Neutrophil (primary cell): ENCODE measurements around the gene RHEBL1.

ENCODE experiments used
- H3K27ac ChIP-seq: fragments of 200-600 bp; sonication (generic); 2 replicates; pipeline ENCODE4 v1.5.1; 2016; ENCODE audit warnings: mild to moderate bottlenecking, moderate library complexity
- H3K27me3 ChIP-seq: fragments of 200-600 bp; sonication (generic); 2 replicates; pipeline ENCODE4 v1.6.0; 2016; ENCODE audit warnings: mild to moderate bottlenecking
- H3K36me3 ChIP-seq: fragments of 200-600 bp; sonication (generic); 2 replicates; pipeline ENCODE4 v1.5.1; 2017
- H3K4me1 ChIP-seq, 2 experiments: fragments of 200-600 bp in 1 of 2; sonication (generic) in 1 of 2; 1 replicate in 1 of 2; 2 replicates in 1 of 2; pipeline versions ENCODE4 v1.5.1 to v1.6.1; 2013 to 2016; ENCODE audit warnings: low read depth in 1 of 2, low read length in 1 of 2, mild to moderate bottlenecking in 1 of 2, moderate library complexity in 1 of 2; ENCODE audit not compliant: control insufficient read depth in 1 of 2, insufficient read depth in 1 of 2
- H3K4me3 ChIP-seq, 2 experiments: fragments of 200-600 bp in 1 of 2; sonication (generic) in 1 of 2; 1 replicate in 1 of 2; 2 replicates in 1 of 2; pipeline ENCODE4 v1.5.1; 2013 to 2016; ENCODE audit warnings: low read depth in 1 of 2, low read length in 1 of 2, mild to moderate bottlenecking in 1 of 2, moderate library complexity in 1 of 2
- H3K9me3 ChIP-seq: fragments of 200-600 bp; sonication (generic); 2 replicates; pipeline ENCODE4 v1.5.1; 2016
- TF ChIP-seq, protein P1 (sequence below): fragments of 200-600 bp; sonication (generic); IDR thresholded peaks from 2 replicates; pipeline ENCODE4 v1.5.1; 2016; ENCODE audit warnings: antibody characterized with exemption

The RHEBL1 gene

DNA sequence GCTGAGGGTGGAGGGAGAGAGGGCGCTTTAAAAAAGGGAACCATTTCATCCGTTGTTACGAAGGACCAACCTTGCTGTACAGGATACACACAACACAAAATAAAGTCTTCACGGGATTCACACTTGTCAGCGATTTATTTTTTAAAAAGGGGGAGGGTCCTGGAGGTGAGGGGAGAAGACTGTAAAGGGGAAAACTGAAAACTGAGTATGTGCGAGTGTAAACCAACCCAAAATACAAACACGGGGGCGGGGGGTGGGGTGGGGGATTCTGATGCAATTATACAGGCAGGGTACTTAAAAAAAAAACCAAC lies 50.7 kb downstream of the RHEBL1 start:
- Histone ChIP-seq H3K36me3 (peaks cover 41% of the 10 kb centered on the region), H3K27me3 (no peaks in the 10 kb centered on the region), H3K4me3 (peak overlapping the region; percentile 69 to 73), H3K9me3 (no peaks in the 10 kb centered on the region), H3K4me1 (peaks cover 24 to 28% of the 10 kb centered on the region in 2 experiments), H3K27ac (peak overlapping the region; percentile 91)
- TF ChIP-seq, protein P1, sequence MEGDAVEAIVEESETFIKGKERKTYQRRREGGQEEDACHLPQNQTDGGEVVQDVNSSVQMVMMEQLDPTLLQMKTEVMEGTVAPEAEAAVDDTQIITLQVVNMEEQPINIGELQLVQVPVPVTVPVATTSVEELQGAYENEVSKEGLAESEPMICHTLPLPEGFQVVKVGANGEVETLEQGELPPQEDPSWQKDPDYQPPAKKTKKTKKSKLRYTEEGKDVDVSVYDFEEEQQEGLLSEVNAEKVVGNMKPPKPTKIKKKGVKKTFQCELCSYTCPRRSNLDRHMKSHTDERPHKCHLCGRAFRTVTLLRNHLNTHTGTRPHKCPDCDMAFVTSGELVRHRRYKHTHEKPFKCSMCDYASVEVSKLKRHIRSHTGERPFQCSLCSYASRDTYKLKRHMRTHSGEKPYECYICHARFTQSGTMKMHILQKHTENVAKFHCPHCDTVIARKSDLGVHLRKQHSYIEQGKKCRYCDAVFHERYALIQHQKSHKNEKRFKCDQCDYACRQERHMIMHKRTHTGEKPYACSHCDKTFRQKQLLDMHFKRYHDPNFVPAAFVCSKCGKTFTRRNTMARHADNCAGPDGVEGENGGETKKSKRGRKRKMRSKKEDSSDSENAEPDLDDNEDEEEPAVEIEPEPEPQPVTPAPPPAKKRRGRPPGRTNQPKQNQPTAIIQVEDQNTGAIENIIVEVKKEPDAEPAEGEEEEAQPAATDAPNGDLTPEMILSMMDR, result no peak

DNA sequence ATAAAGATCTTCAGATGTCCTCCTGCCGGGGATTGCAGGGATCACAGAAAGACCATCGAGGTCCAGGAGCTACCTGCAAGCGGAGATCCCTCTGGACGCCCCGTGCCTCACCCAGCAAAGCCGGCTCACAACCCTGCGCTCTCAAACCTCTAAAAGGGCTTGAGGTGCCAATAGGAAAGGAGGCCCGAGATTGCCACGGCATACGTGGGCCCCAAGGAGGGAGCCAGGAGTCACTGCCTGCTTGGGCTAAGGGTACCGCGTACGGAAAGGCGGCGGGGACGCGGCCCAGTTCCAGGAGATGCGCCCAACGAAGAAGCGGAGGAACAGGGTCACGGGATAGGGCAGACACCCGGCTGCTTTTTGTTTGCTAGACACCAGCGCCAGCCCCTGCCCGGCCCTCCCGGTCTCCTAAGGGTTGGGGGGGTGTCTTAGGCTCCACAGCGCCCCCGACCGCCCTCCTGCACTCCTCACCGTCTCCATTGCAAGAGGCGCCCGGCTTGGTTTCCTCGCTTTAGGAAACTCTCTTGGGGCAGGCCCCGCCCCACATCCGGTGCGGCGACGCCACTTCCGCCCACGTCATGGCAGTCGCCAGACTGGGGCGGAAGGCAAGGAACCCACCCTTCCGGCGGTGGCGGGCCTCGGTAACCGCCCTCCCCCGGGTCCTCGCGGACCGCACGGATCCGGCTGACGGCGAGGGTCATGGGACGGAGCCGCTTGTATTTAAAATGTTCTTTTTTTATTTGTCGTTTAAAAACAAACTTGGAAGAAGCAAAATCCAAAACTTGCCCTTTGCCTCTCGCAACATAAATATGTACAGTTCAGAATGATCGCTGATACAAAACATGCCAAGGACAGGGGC lies 51.3 kb downstream of the RHEBL1 start, which contains the start of gene PRKAG1:
TSS of gene PRKAG1 (minus strand) at position 516 of the 859 bp plus-strand sequence. CDS start at position 480, 36 bp downstream.
- H3K4me3 ChIP-seq, result peak within 1 kb of the TSS; percentile 69 to 73
- no peaks in the 10 kb centered on the region for H3K9me3 ChIP-seq
- peaks cover 24 to 28% of the 10 kb centered on the region in 2 experiments for H3K4me1 ChIP-seq
- TF ChIP-seq, protein P1, result peak; percentile 73
- H3K36me3 ChIP-seq, result peaks cover 35% of the 10 kb centered on the region
- H3K27ac ChIP-seq, result peak within 1 kb of the TSS; percentile 91
- H3K27me3 ChIP-seq, result no peaks in the 10 kb centered on the region

DNA sequence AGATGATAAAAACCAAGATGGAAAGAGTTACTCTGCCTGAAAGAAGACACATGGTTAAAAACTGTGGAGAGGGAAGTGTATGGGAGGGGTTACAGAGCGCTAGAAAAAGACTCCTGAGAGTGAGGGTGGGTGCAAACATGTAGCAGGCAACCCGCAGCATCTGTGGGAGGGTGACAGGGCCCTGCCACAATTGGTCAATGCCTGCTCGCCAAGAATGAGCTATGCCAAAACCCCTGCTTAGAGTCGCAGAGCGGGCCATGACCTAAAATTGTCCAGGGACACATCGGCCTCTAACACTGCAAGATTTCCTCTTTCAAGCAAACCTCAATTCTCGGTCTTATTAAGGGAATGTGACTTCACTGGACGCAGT lies 51.9 kb downstream of the RHEBL1 start:
- TF ChIP-seq, protein P1, result no peak
- H3K4me3 ChIP-seq, result peak overlapping the region; percentile 69 to 73
- peaks cover 24 to 28% of the 10 kb centered on the region in 2 experiments for H3K4me1 ChIP-seq
- H3K9me3 ChIP-seq, result no peaks in the 10 kb centered on the region
- peaks cover 30% of the 10 kb centered on the region for H3K36me3 ChIP-seq
- no peaks in the 10 kb centered on the region for H3K27me3 ChIP-seq
- H3K27ac ChIP-seq, result peak overlapping the region; percentile 91

DNA sequence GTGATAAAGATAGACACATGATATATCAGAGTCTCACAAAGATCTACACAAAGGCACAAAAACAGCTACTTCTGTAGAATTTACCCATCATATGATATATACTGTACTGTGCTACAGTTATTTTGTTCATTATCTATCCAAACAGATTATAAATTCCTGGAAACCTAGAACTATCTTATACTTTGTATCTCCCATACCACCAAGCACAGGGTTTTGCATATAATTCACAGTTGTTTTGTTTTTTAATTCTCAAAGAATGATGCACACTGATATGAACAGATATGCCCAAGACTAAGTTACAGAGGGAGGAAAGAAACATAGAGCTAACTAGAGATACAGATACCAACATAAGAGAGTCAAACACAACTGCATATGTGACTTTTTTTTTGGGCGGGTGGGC lies 54.6 kb downstream of the RHEBL1 start:
- Histone ChIP-seq H3K36me3 (peaks cover 25% of the 10 kb centered on the region), H3K4me1 (peaks cover 24% of the 10 kb centered on the region in 2 experiments), H3K27me3 (no peaks in the 10 kb centered on the region), H3K9me3 (no peaks in the 10 kb centered on the region), H3K27ac (no peak overlapping the region), H3K4me3 (no peak overlapping the region)
- TF ChIP-seq, protein P1, result no peak
